Choroid plexus epithelial cell (primary cell): ENCODE results near the gene SCP2.

ENCODE experiments used
- DNase-seq: peaks from one replicate; pipeline ENCODE4 v3.0.0-alpha.2; 2010; ENCODE audit warnings: low read depth
- H3K4me3 ChIP-seq: 2 replicates; pipeline ENCODE4 v1.5.1; 2011; ENCODE audit warnings: low read depth, mild to moderate bottlenecking, control low read depth, low read length, moderate library complexity
- CTCF ChIP-seq: conservative IDR thresholded peaks from 2 replicates; pipeline ENCODE4 v1.5.1; 2011; ENCODE audit warnings: low read depth, mild to moderate bottlenecking, control low read depth, inconsistent platforms, low read length, moderate library complexity

Gene SCP2

GRCh38 chr1:53071915-53072314, 144.8 kb downstream of the SCP2 start:
- H3K4me3 ChIP-seq = no peak overlapping the region
- no peak for TF ChIP-seq CTCF
- DNase-seq = no peak

- no peak for DNase-seq
- TF ChIP-seq CTCF = no peak
- no peak overlapping the region for H3K4me3 ChIP-seq
Measured at GRCh38 chr1:53073287-53073686, 146.2 kb downstream of the SCP2 start.

- peak; percentile 42 for DNase-seq
- TF ChIP-seq CTCF = no peak
- H3K4me3 ChIP-seq = no peak overlapping the region
Measured at GRCh38 chr1:53073868-53074311, 146.8 kb downstream of the SCP2 start.

GRCh38 chr1:53074313-53075154, 147.5 kb downstream of the SCP2 start:
- no peak for DNase-seq
- H3K4me3 ChIP-seq = no peak overlapping the region
- TF ChIP-seq CTCF = no peak

GRCh38 chr1:53075206-53075605, 148.1 kb downstream of the SCP2 start:
- no peak for DNase-seq
- TF ChIP-seq CTCF = no peak
- H3K4me3 ChIP-seq = no peak overlapping the region

- no peak overlapping the region for H3K4me3 ChIP-seq
- no peak for DNase-seq
- TF ChIP-seq CTCF = no peak
Measured at GRCh38 chr1:53075761-53076163, 148.7 kb downstream of the SCP2 start.

- TF ChIP-seq CTCF = no peak
- no peak overlapping the region for H3K4me3 ChIP-seq
- DNase-seq = no peak
Measured at GRCh38 chr1:53076165-53076564, 149.1 kb downstream of the SCP2 start.
